K562 (cell line): ENCODE measurements around the gene VWA3B. TPM values are rescaled to one million over a fixed set of nuclear protein-coding genes. Genes with fewer than 3 reads are reported as not detected.

Experiments
- ATAC-seq: fragments of 200-7000 bp; cut with Tn5 transposase; 3 replicates; pipeline ENCODE4 v1.9.1; 2020; ENCODE audit warnings: moderate library complexity
- BruUV-seq: library from RNA; stranded (reverse); fragments of 400-500 nt; replicated peaks from 2 replicates; lab custom pipeline; 2021; lab: Mats Ljungman, UMichigan
- CTCF ChIA-PET: fragments of 300-600 bp; formaldehyde crosslinking; extraction: SDS; loops from one replicate; lab custom pipeline; 2021; ENCODE audit warnings: low intra/inter-chr PET ratio; lab: Yijun Ruan, JAX
- POLR2A ChIA-PET: fragments of 300-600, 350-650 bp; sonication (Branson Sonifier 250); formaldehyde crosslinking; extraction: SDS; loops from one replicate; lab custom pipeline; 2021; ENCODE audit warnings: antibody characterized with exemption, inconsistent platforms; lab: Yijun Ruan, JAX
- DNase-seq, 4 experiments: peaks; one replicate each; pipeline versions ENCODE4 v3.0.0 to v3.0.0-alpha.2; 2011 to 2018; ENCODE audit warnings: low spot score in 3 of 4, mixed read lengths in 3 of 4; ENCODE audit errors: extremely low read depth in 1 of 4
- FAIRE-seq: peaks from 2 replicates; lab custom pipeline; 2011; peaks lifted over from hg19 to GRCh38; lab: Jason Lieb, UNC
- H2AFZ ChIP-seq: 2 replicates; pipeline ENCODE4 v1.6.0; 2011; ENCODE audit warnings: low read depth, low read length, control low read depth, inconsistent platforms
- H3K27ac ChIP-seq: fragments of 200-600 bp; 3 replicates; pipeline ENCODE4 v1.8.0; 2011; ENCODE audit warnings: low read depth, mild to moderate bottlenecking, control low read depth, inconsistent platforms, low read length, moderate library complexity, mixed read lengths; ENCODE audit errors: extremely low read depth
- H3K27me3 ChIP-seq, 2 experiments: fragments of 300-600 bp in 1 of 2; 2 replicates in 1 of 2; 3 replicates in 1 of 2; pipeline versions ENCODE4 v1.6.0 to v1.8.0; 2011; ENCODE audit warnings: inconsistent platforms in 2 of 2, low read length in 2 of 2, mild to moderate bottlenecking in 1 of 2, mixed read lengths in 1 of 2, moderate library complexity in 1 of 2; ENCODE audit not compliant: control insufficient read depth in 2 of 2, insufficient read depth in 2 of 2
- H3K36me3 ChIP-seq: fragments of 300-600 bp; 3 replicates; pipeline ENCODE4 v1.8.0; 2011; ENCODE audit warnings: mild to moderate bottlenecking, low read length, inconsistent platforms; ENCODE audit not compliant: control insufficient read depth, insufficient read depth
- H3K4me1 ChIP-seq, 2 experiments: fragments of 200-600 bp in 1 of 2; replicated peaks in 1 of 2; 2 replicates in 1 of 2; 3 replicates in 1 of 2; pipeline versions ENCODE4 v1.5.1 to v1.8.0; 2011; ENCODE audit warnings: inconsistent platforms in 2 of 2, low read length in 2 of 2, mild to moderate bottlenecking in 1 of 2, mixed read lengths in 1 of 2, moderate library complexity in 1 of 2; ENCODE audit not compliant: control insufficient read depth in 2 of 2, insufficient read depth in 2 of 2
- H3K4me2 ChIP-seq: 2 replicates; pipeline ENCODE4 v1.6.1; 2011; ENCODE audit warnings: low read length, control low read depth, inconsistent platforms, mixed read lengths; ENCODE audit not compliant: insufficient read depth
- H3K4me3 ChIP-seq: fragments of 200-600 bp; sonication (generic), shearing (Covaris generic); 2 replicates; pipeline ENCODE4 v1.5.1; 2016; ENCODE audit warnings: control low read depth, inconsistent platforms
- H3K79me2 ChIP-seq: fragments of 200-600 bp; 3 replicates; pipeline ENCODE4 v1.8.0; 2011; ENCODE audit warnings: low read length, inconsistent platforms; ENCODE audit not compliant: control insufficient read depth, insufficient read depth
- H3K9ac ChIP-seq, 2 experiments: 2 replicates each; pipeline versions ENCODE4 v1.6.0 to v1.6.1; 2011; ENCODE audit warnings: low read depth in 2 of 2, low read length in 2 of 2, control low read depth in 1 of 2, inconsistent platforms in 1 of 2, mild to moderate bottlenecking in 1 of 2, mixed read lengths in 1 of 2; ENCODE audit not compliant: insufficient read depth in 1 of 2
- H3K9me1 ChIP-seq: one replicate; pipeline ENCODE4 v1.6.0; 2011; ENCODE audit warnings: inconsistent platforms, mild to moderate bottlenecking, low read length, moderate library complexity; ENCODE audit not compliant: control insufficient read depth, insufficient read depth
- H3K9me3 ChIP-seq: replicated peaks from 2 replicates; pipeline ENCODE4 v1.5.1; 2011; ENCODE audit warnings: low read depth, low read length, inconsistent platforms; ENCODE audit not compliant: control insufficient read depth, insufficient read depth
- H4K20me1 ChIP-seq: replicated peaks from 2 replicates; pipeline ENCODE4 v1.6.1; 2011; ENCODE audit warnings: low read length, inconsistent platforms, mixed read lengths; ENCODE audit not compliant: control insufficient read depth, insufficient read depth
- ARHGAP35 ChIP-seq: fragments of 450-650 bp; IDR thresholded peaks from 2 replicates; pipeline ENCODE4 v1.6.1; 2018; ENCODE audit not compliant: partially characterized antibody
- ASH1L ChIP-seq: fragments of 450-650 bp; IDR thresholded peaks from 2 replicates; pipeline ENCODE4 v1.6.1; 2018; ENCODE audit warnings: borderline replicate concordance, mild to moderate bottlenecking, low read depth; ENCODE audit not compliant: partially characterized antibody
- BRD4 ChIP-seq: fragments of 200-600 bp; sonication (generic); IDR thresholded peaks from 2 replicates; pipeline ENCODE4 v1.6.1; 2017; ENCODE audit warnings: inconsistent platforms
- HMGXB4 ChIP-seq: sonication (generic); formaldehyde crosslinking; IDR thresholded peaks from 2 replicates; pipeline ENCODE4 v1.8.1; 2023; ENCODE audit warnings: mild to moderate bottlenecking, missing genetic modification reagents
- KLF1 ChIP-seq: fragments of 450-650 bp; IDR thresholded peaks from 2 replicates; pipeline ENCODE4 v1.6.1; 2016; ENCODE audit warnings: missing genetic modification characterization, missing compliant biosample characterization
- MLX ChIP-seq, 2 experiments: fragments of 450-650 bp in 1 of 2; sonication (generic) in 1 of 2; formaldehyde crosslinking; conservative IDR thresholded peaks; 2 replicates each; pipeline versions ENCODE4 v1.4.0 to v1.8.1; 2020 to 2022; ENCODE audit warnings: mild to moderate bottlenecking in 1 of 2, missing genetic modification reagents in 1 of 2
- PCBP1 ChIP-seq: fragments of 200-400 bp; formaldehyde crosslinking; IDR thresholded peaks from 2 replicates; pipeline ENCODE4 v1.6.1; 2018; ENCODE audit warnings: mild to moderate bottlenecking, low read depth, low read length; ENCODE audit not compliant: poor library complexity, severe bottlenecking
- POLR2A ChIP-seq: fragments of 450-650 bp; conservative IDR thresholded peaks from 2 replicates; pipeline ENCODE4 v1.6.1; 2016
- RAD21 ChIP-seq, 2 experiments: fragments of 250-450 bp in 1 of 2; fragments of 450-650 bp in 1 of 2; sonication (Bioruptor Pico) in 1 of 2; formaldehyde crosslinking in 1 of 2; IDR thresholded peaks in 1 of 2; conservative IDR thresholded peaks in 1 of 2; 2 replicates each; pipeline versions ENCODE4 v1.4.0 to v1.8.0; 2020 to 2022; ENCODE audit warnings: mild to moderate bottlenecking in 2 of 2, moderate library complexity in 1 of 2
- SETDB1 ChIP-seq: IDR thresholded peaks from one replicate; pipeline ENCODE4 v1.6.1; 2012; ENCODE audit warnings: low read length, control low read depth, inconsistent platforms
- SUPT5H ChIP-seq: fragments of 450-650 bp; IDR thresholded peaks from 2 replicates; pipeline ENCODE4 v1.6.1; 2016
- U2AF2 ChIP-seq: fragments of 200-400 bp; formaldehyde crosslinking; optimal IDR thresholded peaks from 2 replicates; pipeline ENCODE3; 2017; ENCODE audit warnings: low read depth, mild to moderate bottlenecking, low read length
- ZBTB12 ChIP-seq: fragments of 250-450 bp; sonication (Bioruptor Pico); IDR thresholded peaks from 2 replicates; pipeline ENCODE4 v1.4.0; 2020
- ZEB2 ChIP-seq: fragments of 450-650 bp; IDR thresholded peaks from 2 replicates; pipeline ENCODE4 v1.6.1; 2016
- ZFP36 ChIP-seq: fragments of 150-350 bp; IDR thresholded peaks from 2 replicates; pipeline ENCODE4 v1.6.1; 2018; ENCODE audit warnings: low read length, low read depth; ENCODE audit not compliant: partially characterized antibody
- ZNF41 ChIP-seq: fragments of 250-450 bp; sonication (Bioruptor Pico); conservative IDR thresholded peaks from 2 replicates; pipeline ENCODE4 v1.4.0; 2020; ENCODE audit warnings: mild to moderate bottlenecking
- ZNF699 ChIP-seq: fragments of 250-450 bp; sonication (Bioruptor Pico); IDR thresholded peaks from 2 replicates; pipeline ENCODE4 v1.8.0; 2021; ENCODE audit warnings: mild to moderate bottlenecking, moderate library complexity; ENCODE audit not compliant: insufficient replicate concordance
- WGBS: fragments of 100-300 bp; shearing (Covaris generic); methylation state at CpG from one replicate; pipeline ENCODE4 v1.1.6; 2016; ENCODE audit warnings: low coverage, mixed read lengths; ENCODE audit not compliant: insufficient coverage; ENCODE audit errors: missing lambda C conversion rate; 5-methylcytosine and 5-hydroxymethylcytosine counted together
- in situ Hi-C: fragments of 300-500 bp; cut with MboI; formaldehyde crosslinking; loops from 4 replicates; pipeline ENCODE4 v1.15.0; 2018; ENCODE audit warnings: inconsistent platforms, mixed read lengths
- intact Hi-C: fragments of 100-400 bp; cut with micrococcal nuclease; formaldehyde crosslinking; loops from 2 replicates; pipeline ENCODE4 v1.14.2; 2022
- polyA plus RNA-seq, 8 experiments: library from polyadenylated mRNA; depleted of rRNA in 4 of 8; stranded (reverse) in 5 of 8; unstranded in 3 of 8; fragments of >200 nt; fragmentation: Nextera tagmentation in 2 of 8; fragmentation: Illumina TruSeq in 1 of 8; extraction: Ambion mirVana in 2 of 8; extraction: Trizol in 1 of 8; gene quantifications; 2 replicates each; pipeline versions ENCODE4 v1.2.1 to v1.2.3, GENCODE V29; 2011 to 2014; ENCODE audit warnings: inconsistent platforms in 1 of 8, missing spikeins in 1 of 8
- total RNA-seq, 7 experiments: library from RNA; depleted of rRNA in 6 of 7; stranded (reverse); fragments of >200 nt in 6 of 7; fragmentation: Illumina TruSeq in 2 of 7; extraction: Trizol in 2 of 7; gene quantifications; 2 replicates each; pipeline versions ENCODE4 v1.2.1 to v1.2.3, GENCODE V29; 2011 to 2021; ENCODE audit warnings: low replicate concordance in 1 of 7

The VWA3B gene
- total and polyA plus RNA-seq, 9 of the 15 experiments (the other 6 are each of a cell fraction or from before 2014, with no cell fraction given) = not detected

- ChIA-PET CTCF (no interaction called here), POLR2A (no interaction called here)
- Histone ChIP-seq H3K27me3 (peaks cover 16 to 51% of the 10 kb centered on the region in 2 experiments; a peak in 4 of 5 replicates), H3K4me3 (no peak overlapping the region), H3K9me3 (no peaks in the 10 kb centered on the region), H3K9ac (no peak overlapping the region), H3K36me3 (no peaks in the 10 kb centered on the region), H4K20me1 (no peaks in the 10 kb centered on the region), H2AFZ (no peak overlapping the region), H3K27ac (no peak overlapping the region), H3K79me2 (no peaks in the 10 kb centered on the region), H3K4me1 (peaks cover 0 to 5% of the 10 kb centered on the region in 2 experiments; a peak in 1 of 5 replicates), H3K4me2 (no peak overlapping the region), H3K9me1 (no peaks in the 10 kb centered on the region)
- in situ Hi-C loops = no loop called here
- DNase-seq (no peak), ATAC-seq (no peak), FAIRE-seq (no peak)
- 3% methylated on average over 10 of the region's 11 CpGs for whole genome bisulfite sequencing
- intact Hi-C loops = no loop called here
- TF ChIP-seq ZEB2 (no peak), ZNF41 (CRISPR knock-in tag) (no peak), ZFP36 (no peak), U2AF2 (no peak), BRD4 (no peak), SETDB1 (no peak), PCBP1 (no peak), SUPT5H (no peak), KLF1 (no peak), ASH1L (no peak), POLR2A (no peak), ARHGAP35 (no peak), RAD21 (CRISPR knock-in tag; conservative IDR thresholded peaks at IDR 0.05 in 1 of 2, IDR thresholded peaks at IDR 0.05 in 1 of 2) (no peak), ZBTB12 (CRISPR knock-in tag) (no peak), ZNF699 (CRISPR knock-in tag) (no peak), MLX (CRISPR knock-in tag; conservative IDR thresholded peaks at IDR 0.05) (no peak), HMGXB4 (CRISPR knock-in tag) (no peak)
- BruUV-seq = no TSS peak
These were observed 222.6 kb downstream of the VWA3B start for GRCh38 chr2:98309580-98309979.
